HG03139 (cell line): ENCODE measurements around the gene ATXN2.
"Not testable (repeated sequence)": the region's sequence is repeated elsewhere in the genome, so short reads cannot be mapped to it uniquely, and the experiment has no call there.

Source experiments
- ATAC-seq: cut with Tn5 transposase; IDR thresholded peaks from one replicate; pipeline ENCODE4 v1.9.1; 2021; ENCODE audit not compliant: unreplicated experiment

The ATXN2 gene

DNA sequence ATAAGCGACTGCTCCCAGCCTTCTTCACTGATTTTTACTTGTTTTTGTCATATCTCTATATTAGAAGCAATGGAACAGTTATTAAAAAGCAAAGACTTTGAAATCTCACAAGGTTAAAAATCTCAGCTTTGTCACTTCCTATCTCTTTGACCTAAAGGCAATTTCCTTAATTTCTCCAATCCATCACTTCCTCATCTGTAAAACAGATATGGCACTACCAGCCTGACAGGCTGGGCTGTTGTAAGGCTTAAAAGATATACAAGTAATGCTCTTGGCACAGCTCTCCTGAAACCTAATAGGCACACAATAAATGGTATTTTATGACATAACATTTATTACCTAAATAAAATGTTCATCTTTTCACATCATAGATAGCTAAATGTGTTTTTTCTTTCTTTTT, 25.6 kb downstream of the ATXN2 start:
- no peak for ATAC-seq

- ATAC-seq: no peak
Measured at GRCh38 chr12:111570084-111570961, 28.8 kb downstream of the ATXN2 start.

- no peak for ATAC-seq
Measured at GRCh38 chr12:111569363-111570083, 29.6 kb downstream of the ATXN2 start.

- ATAC-seq: not testable (repeated sequence)
Measured at GRCh38 chr12:111560844-111561243, 38.3 kb downstream of the ATXN2 start.

DNA sequence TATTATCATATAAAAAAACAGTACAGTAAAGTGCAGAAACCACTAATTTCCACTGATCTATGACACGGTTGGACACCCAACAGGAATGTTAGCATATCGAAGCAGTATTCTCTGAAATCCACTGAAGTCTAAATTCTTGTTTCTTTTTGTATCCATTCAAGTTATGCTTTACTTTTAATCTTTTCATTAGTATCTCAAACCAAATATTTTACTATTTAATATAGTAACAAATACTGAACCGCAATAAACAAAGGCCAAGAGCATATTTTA, 41.1 kb downstream of the ATXN2 start:
- no peak for ATAC-seq

- no peak for ATAC-seq
Measured at GRCh38 chr12:111557271-111558106, 41.6 kb downstream of the ATXN2 start.

DNA sequence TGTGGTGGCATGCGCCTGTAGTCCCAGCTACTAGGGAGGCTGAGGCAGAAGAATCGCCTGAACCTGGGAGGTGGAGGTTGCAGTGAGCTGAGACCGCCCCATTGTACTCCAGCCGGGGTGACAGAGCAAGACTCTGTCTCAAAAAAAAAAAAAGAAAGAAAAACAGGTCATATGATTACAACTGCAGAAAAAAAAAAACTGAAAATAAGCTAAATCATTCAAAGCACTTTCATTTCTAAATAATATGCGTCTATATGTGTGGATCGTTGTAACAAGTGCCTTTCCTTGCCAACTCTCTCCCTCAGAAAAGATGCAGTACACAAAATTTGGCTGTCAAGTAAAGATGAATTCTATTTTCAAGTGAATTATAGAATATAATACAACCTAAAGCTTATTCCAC, 42.4 kb downstream of the ATXN2 start:
- no peak for ATAC-seq

DNA sequence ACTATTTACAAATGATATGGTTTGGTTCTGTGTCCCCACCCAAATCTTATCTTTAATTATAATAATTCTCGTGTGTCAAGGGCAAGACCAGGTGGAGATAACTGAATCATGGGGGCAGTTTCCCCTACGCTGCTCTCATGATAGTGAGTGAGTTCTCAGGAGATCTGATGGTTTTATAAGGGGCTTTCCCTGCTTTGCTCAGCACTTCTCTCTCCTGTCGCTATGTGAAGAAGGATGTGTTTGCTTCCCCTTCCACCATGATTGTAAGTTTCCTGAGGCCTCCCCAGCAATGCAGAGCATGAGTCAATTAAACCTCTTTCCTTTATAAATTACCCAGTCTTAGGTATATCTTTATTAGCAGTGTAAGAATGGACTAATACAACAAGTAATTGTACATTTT, 43.8 kb downstream of the ATXN2 start:
- ATAC-seq: not testable (repeated sequence)

DNA sequence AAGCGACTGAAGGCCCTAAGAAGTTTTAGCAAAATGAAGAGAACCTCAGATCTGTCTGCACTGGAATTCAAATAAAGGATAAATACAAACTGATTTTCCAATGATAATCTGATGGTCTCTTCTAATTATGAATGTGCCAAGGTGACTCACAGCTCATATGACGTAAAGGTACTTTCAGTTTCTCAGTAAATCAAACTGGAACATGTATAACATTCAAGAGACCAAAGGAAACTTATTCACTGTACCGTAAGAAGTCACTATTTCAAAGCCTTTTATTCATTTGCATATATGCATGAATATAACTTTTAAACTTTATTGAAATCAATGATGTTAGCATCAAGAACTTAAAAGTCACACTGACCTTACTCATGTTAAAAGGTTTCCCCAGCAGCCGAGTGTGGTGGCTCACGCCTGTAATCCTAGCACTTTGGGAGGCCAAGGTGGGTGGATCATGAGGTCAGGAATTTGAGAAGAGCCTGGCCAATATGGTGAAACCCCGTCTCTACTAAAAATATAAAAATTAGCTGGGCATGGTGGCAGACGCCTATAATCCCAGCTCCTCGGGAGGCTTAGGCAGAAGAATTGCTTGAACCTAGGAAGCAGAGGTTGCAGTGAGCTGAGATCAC, 52.2 kb downstream of the ATXN2 start:
- no peak for ATAC-seq

- ATAC-seq: no peak
Measured at GRCh38 chr12:111546171-111546570, 52.9 kb downstream of the ATXN2 start.

- no peak for ATAC-seq
Measured at GRCh38 chr12:111544032-111544431, 55.1 kb downstream of the ATXN2 start.

DNA sequence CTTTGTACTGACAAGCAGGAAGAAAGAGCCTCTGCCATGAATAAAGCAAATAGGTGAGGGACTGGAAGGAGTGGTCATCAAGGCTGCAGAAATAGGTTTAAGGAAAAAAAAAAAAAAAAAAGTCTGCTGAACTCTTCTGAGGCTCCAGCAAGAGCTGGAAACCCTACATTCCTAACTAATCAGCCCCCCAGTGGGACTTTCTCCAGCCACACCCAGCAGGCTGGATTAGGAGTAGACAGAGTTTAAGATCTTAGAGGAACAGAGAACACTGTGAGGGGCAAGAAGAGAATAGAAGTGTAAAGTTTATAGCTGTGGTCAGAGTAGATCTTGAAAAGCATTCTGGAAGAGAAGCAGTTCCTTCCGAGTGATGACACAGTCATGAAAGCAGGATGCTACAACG, 66.4 kb downstream of the ATXN2 start:
- no peak for ATAC-seq

- ATAC-seq: no peak
Measured at GRCh38 chr12:111529424-111530368, 69.4 kb downstream of the ATXN2 start.

GRCh38 chr12:111523587-111524167, 75.4 kb downstream of the ATXN2 start:
- no peak for ATAC-seq

GRCh38 chr12:111521801-111522200, 77.3 kb downstream of the ATXN2 start:
- no peak for ATAC-seq

DNA sequence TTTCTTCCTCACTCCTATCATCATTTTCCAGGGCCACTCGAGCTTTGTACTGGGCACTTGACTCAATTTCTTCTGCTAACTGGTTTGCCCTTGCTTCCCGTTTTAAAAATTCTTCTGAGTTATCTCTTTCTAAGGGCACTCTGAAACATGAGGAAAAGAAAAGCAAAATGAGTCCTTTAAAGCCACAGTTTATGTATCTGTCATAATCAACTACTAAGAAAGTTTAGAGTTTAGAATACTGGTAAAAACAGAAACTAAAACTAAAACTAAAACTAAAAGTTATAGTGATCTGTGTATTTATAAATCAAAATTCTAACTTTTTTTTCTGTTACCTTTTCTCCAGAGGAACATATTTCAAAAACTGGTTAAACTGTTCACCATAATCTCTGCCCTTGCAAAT, 79.2 kb downstream of the ATXN2 start:
- no peak for ATAC-seq

- ATAC-seq: no peak
Measured at GRCh38 chr12:111519083-111519482, 80.0 kb downstream of the ATXN2 start.

DNA sequence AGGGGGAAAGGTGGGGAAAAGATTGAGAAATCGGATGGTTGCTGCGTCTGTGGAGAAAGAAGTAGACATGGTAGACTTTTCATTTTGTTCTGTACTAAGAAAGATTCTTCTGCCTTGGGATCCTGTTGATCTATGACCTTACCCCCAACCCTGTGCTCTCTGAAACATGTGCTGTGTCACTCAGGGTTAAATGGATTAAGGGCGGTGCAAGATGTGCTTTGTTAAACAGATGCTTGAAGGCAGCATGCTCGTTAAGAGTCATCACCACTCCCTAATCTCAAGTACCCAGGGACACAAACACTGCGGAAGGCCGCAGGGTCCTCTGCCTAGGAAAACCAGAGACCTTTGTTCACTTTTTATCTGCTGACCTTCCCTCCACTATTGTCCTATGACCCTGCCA, 91.4 kb downstream of the ATXN2 start:
- not testable (repeated sequence) for ATAC-seq

DNA sequence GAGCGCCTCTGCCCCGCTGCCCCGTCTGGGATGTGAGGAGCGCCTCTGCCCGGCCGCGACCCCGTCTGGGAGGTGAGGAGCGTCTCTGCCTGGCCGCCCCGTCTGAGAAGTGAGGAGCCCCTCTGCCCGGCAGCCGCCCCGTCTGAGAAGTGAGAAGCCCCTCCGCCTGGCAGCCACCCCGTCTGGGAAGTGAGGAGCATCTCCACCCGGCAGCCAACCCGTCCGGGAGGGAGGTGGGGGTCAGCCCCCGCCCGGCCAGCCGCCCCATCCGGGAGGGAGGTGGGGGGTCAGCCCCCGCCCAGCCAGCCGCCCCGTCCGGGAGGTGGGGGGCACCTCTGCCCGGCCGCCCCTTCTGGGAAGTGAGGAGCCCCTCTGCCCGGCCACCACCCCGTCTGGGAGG, 91.9 kb downstream of the ATXN2 start:
- not testable (repeated sequence) for ATAC-seq

DNA sequence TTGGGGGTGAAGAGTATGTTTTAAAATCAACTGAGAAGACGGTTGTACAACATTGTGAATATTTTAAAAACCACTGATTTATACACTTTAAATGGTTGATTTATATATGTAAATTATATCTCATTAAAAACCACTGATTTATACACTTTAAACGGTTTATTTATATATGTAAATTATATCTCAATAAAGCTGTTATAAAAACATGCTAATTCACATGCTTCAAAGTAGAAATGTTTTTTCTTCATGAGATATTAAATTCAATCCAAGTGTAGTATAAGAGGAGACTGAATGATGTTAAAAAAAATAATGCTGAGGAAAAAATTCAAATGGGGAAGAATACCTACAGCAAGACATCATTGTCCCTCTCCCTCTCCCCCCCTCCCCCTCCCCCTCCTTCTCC, 92.9 kb downstream of the ATXN2 start:
- ATAC-seq: no peak
